C4-2B (cell line): Measurements from ENCODE around the gene CLDN9.

Experiments used
- CTCF ChIP-seq: fragments of 450-650 bp; conservative IDR thresholded peaks from 2 replicates; pipeline ENCODE4 v1.5.1; 2017; ENCODE audit warnings: mild to moderate bottlenecking
- ZFX ChIP-seq: fragments of 450-650 bp; IDR thresholded peaks from 2 replicates; pipeline ENCODE4 v1.6.1; 2017

GRCh38 chr16:2996298-2996697, 16.4 kb upstream of the CLDN9 start:
- TF ChIP-seq CTCF (no peak), ZFX (no peak)
